Upper lobe of left lung (tissue), 6 donors: ENCODE measurements around the gene SETDB2. TPM values are rescaled to one million over a fixed set of nuclear protein-coding genes. Genes with fewer than 3 reads are reported as not detected.
"Not testable (repeated sequence)": the region's sequence is repeated elsewhere in the genome, so short reads cannot be mapped to it uniquely, and the experiment has no call there.

Experiments
- ATAC-seq, 2 donors: fragments of 200-7000 bp; cut with Tn5 transposase; one replicate each; pipeline ENCODE4 v1.9.1; 2022; ENCODE audit warnings: mild to moderate bottlenecking in 2 of 2, moderate library complexity in 2 of 2; ENCODE audit not compliant: low FRiP score in 2 of 2
- DNase-seq, 2 donors: peaks; one replicate each; pipeline ENCODE4 v3.0.0-alpha.2; 2019 to 2020
- H3K27ac ChIP-seq, 4 donors: fragments of 200-600 bp; sonication (generic); one replicate each; pipeline ENCODE4 v1.5.1; 2016 to 2019
- H3K27me3 ChIP-seq, 4 donors: fragments of 200-600 bp; sonication (generic); one replicate each; pipeline ENCODE4 v1.5.1; 2017 to 2019
- H3K36me3 ChIP-seq, 4 donors: fragments of 200-600 bp; sonication (generic); one replicate each; pipeline ENCODE4 v1.5.1; 2016 to 2019
- H3K4me1 ChIP-seq, 4 donors: fragments of 200-600 bp; sonication (generic); one replicate each; pipeline ENCODE4 v1.5.1; 2018 to 2019
- H3K4me3 ChIP-seq, 4 donors: fragments of 200-600 bp; sonication (generic); one replicate each; pipeline ENCODE4 v1.5.1; 2017 to 2019; ENCODE audit warnings: mild to moderate bottlenecking in 2 of 4, moderate library complexity in 1 of 4
- H3K9me3 ChIP-seq, 4 donors: fragments of 200-600 bp; sonication (generic); one replicate each; pipeline ENCODE4 v1.5.1; 2018 to 2019
- CTCF ChIP-seq, 6 experiments: fragments of 450-650 bp in 4 of 6; fragments of 200-600 bp in 2 of 6; sonication (generic) in 2 of 6; IDR thresholded peaks; one replicate each; pipeline ENCODE4 v1.5.1; 2016 to 2019; ENCODE audit warnings: antibody characterized with exemption in 6 of 6
- EP300 ChIP-seq, 4 donors: sonication (generic); formaldehyde crosslinking; IDR thresholded peaks; one replicate each; pipeline ENCODE4 v1.5.1; 2017; ENCODE audit warnings: antibody characterized with exemption in 4 of 4, control low read depth in 2 of 4
- POLR2A ChIP-seq, 4 donors: fragments of 450-650 bp; IDR thresholded peaks; one replicate each; pipeline ENCODE4 v1.5.1; 2016 to 2017; ENCODE audit warnings: antibody characterized with exemption in 4 of 4, mild to moderate bottlenecking in 2 of 4
- POLR2AphosphoS5 ChIP-seq, 2 donors: sonication (generic); formaldehyde crosslinking; IDR thresholded peaks; one replicate each; pipeline ENCODE4 v1.5.1; 2017; ENCODE audit warnings: antibody characterized with exemption in 2 of 2
- WGBS, 2 donors: methylation state at CpG; one replicate each; pipeline ENCODE4 v1.1.5; 2017 to 2018; 5-methylcytosine and 5-hydroxymethylcytosine counted together
- total RNA-seq, 6 donors: library from RNA; depleted of rRNA in 4 of 6; stranded (reverse); fragments of >200 nt in 4 of 6; gene quantifications; one replicate each; pipeline versions ENCODE4 v1.1.0 to v1.2.1, GENCODE V29; 2016 to 2021
- donor health status: DM: no; HTN: no; CAD: no; lungs with moderate emphysema.
- donor health status: DM: no; HTN: yes; CAD: no; lungs with severe emphysema.

SETDB2 gene
- total RNA-seq, 6 donors from 2014 or later: 5.0 to 17.8 (median 14.1) TPM

DNA sequence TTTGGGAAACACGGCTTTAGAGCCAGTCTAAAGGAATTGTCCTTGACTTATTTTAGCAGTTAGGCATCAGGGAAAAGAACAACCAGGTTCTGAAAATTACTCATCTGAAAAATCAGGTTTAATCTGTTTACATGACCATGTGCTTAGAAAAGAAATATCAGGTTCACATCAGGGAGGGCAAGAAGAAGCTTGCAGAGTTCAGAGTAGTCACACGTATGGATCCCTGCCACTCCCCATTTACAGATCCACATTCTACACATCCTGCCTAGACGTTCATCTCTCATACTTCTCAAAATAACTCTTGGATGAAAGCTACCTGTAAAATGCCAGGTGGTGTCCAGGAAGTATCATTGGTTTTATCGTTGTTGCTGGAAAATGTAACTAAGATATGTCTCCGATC is 37.7 kb downstream of the SETDB2 start:
- TF ChIP-seq CTCF (IDR thresholded peaks at IDR 0.05): no peak
- no peak for TF ChIP-seq POLR2AphosphoS5 (IDR thresholded peaks at IDR 0.05)
- no peak for TF ChIP-seq EP300 (IDR thresholded peaks at IDR 0.05)
- no peak for TF ChIP-seq POLR2A (IDR thresholded peaks at IDR 0.05)
- H3K4me3 ChIP-seq: no peak overlapping the region
- DNase-seq (no peak), ATAC-seq (no peak)
- peaks cover 2 to 84% (median 20%) of the 10 kb centered on the region in 4 donors for H3K36me3 ChIP-seq
- no peak overlapping the region for H3K27ac ChIP-seq
- no peaks in the 10 kb centered on the region for H3K9me3 ChIP-seq
- WGBS, 2 donors: 77 to 81% methylated on average over 5 of the region's 5 CpGs
- H3K4me1 ChIP-seq: no peaks in the 10 kb centered on the region
- H3K27me3 ChIP-seq: no peaks in the 10 kb centered on the region

GRCh38 chr13:49488563-49488962 is 44.5 kb downstream of the SETDB2 start:
- H3K4me3 ChIP-seq: no peak overlapping the region
- H3K4me1 ChIP-seq: no peaks in the 10 kb centered on the region
- no peak for DNase-seq
- H3K9me3 ChIP-seq: no peaks in the 10 kb centered on the region
- no peak overlapping the region for H3K27ac ChIP-seq
- WGBS, 2 donors: 90 to 92% methylated on average over 2 of the region's 2 CpGs
- TF ChIP-seq POLR2AphosphoS5 (IDR thresholded peaks at IDR 0.05) (no peak), EP300 (IDR thresholded peaks at IDR 0.05) (no peak), CTCF (IDR thresholded peaks at IDR 0.05) (no peak), POLR2A (IDR thresholded peaks at IDR 0.05) (no peak)
- H3K27me3 ChIP-seq: no peaks in the 10 kb centered on the region
- no peak for ATAC-seq
- peaks cover 0 to 37% (median 9%) of the 10 kb centered on the region in 4 donors for H3K36me3 ChIP-seq

DNA sequence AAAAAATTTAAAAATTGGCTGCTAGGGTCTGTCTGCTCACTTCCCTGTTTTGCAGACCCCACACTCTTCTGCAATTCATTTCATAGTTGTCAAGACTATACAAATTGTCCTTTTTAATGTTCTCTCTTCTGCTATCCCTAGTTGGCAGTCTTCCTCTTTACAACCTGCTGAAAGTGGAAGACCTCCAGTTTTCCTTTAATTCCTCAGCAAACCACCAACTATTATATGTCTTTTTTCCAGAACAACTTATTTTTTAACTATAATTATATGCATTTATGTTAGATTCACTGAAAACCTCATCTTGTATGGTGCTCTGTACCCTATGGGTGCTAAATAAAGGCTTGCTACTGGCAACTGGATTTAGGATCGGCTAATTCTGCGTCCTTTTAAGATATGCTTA is 50.6 kb downstream of the SETDB2 start:
- H3K4me1 ChIP-seq: peaks cover 0 to 17% (median 4%) of the 10 kb centered on the region in 4 donors
- peak overlapping the region in 3 of 4 donors; percentile 52 to 69 (median 68) for H3K4me3 ChIP-seq
- no peak for DNase-seq
- H3K27ac ChIP-seq: peak overlapping the region; percentile 95 to 99 (median 96)
- H3K36me3 ChIP-seq: no peaks in the 10 kb centered on the region
- H3K9me3 ChIP-seq: no peaks in the 10 kb centered on the region
- H3K27me3 ChIP-seq: no peaks in the 10 kb centered on the region
- no peak for TF ChIP-seq CTCF (IDR thresholded peaks at IDR 0.05)
- no peak for TF ChIP-seq POLR2A (IDR thresholded peaks at IDR 0.05)
- no peak for TF ChIP-seq EP300 (IDR thresholded peaks at IDR 0.05)
- no peak for TF ChIP-seq POLR2AphosphoS5 (IDR thresholded peaks at IDR 0.05)
- WGBS, 2 donors: 70 to 75% methylated on average over 2 of the region's 2 CpGs
- no peak for ATAC-seq

GRCh38 chr13:49495783-49496762 is 52.0 kb downstream of the SETDB2 start, which contains the start of gene PHF11:
Gene PHF11, plus strand, starts transcription at chr13:49495953. Its CDS starts 49 bp downstream, at chr13:49496002.
- Histone ChIP-seq H3K27ac (peak within 1 kb of the TSS; percentile 95 to 99 (median 96)), H3K27me3 (no peaks in the 10 kb centered on the region), H3K36me3 (no peaks in the 10 kb centered on the region), H3K9me3 (no peaks in the 10 kb centered on the region), H3K4me1 (peaks cover 0 to 17% (median 4%) of the 10 kb centered on the region in 4 donors), H3K4me3 (peak within 1 kb of the TSS; percentile 33 to 69 (median 60))
- 4% methylated on average over 7 to 32 of the region's 71 CpGs for WGBS, 2 donors
- peak in 5 of 6 experiments; percentile 18 to 57 (median 36) for TF ChIP-seq CTCF (IDR thresholded peaks at IDR 0.05)
- peak in 1 of 2 donors; percentile 65 for TF ChIP-seq POLR2AphosphoS5 (IDR thresholded peaks at IDR 0.05)
- peak in 3 of 4 donors; percentile 46 to 75 (median 57) for TF ChIP-seq POLR2A (IDR thresholded peaks at IDR 0.05)
- TF ChIP-seq EP300 (IDR thresholded peaks at IDR 0.05): no peak
- peak; percentile 93 to 94 for ATAC-seq
- DNase-seq: peak; percentile 89 to 95

DNA sequence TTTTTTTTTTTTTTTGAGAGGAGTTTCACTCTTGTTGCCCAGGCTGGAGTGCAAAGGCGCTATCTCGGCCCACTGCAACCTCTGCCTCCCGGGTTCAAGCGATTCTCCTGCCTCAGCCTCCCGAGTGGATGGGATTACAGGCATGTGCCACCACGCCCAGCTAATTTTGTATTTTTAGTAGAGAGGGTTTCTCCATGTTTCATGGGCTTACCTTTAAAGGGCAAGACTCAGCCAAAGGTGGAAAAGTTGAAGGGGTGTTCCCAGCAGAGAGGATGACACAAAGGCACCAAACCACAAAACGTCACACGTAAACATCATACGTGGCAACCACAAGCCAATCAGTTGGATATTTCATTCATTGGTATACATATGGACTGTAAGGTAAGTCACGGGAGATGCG is 52.8 kb downstream of the SETDB2 start:
- not testable (repeated sequence) for ATAC-seq, H3K27me3 ChIP-seq, DNase-seq, H3K9me3 ChIP-seq, H3K36me3 ChIP-seq
- H3K4me1 ChIP-seq: peaks cover 0 to 17% (median 4%) of the 10 kb centered on the region in 4 donors
- 78% methylated on average over 11 of the region's 11 CpGs for WGBS, 2 donors
- H3K27ac ChIP-seq: peak overlapping the region; percentile 95 to 99 (median 96)
- peak overlapping the region in 1 of 4 donors; percentile 68 for H3K4me3 ChIP-seq
